Measurements from ENCODE around the gene ERN2. TPM values are rescaled to one million over a fixed set of nuclear protein-coding genes. Genes with fewer than 3 reads are reported as not detected.

The ERN2 gene
- total RNA-seq, 1 donor, result not detected

DNA sequence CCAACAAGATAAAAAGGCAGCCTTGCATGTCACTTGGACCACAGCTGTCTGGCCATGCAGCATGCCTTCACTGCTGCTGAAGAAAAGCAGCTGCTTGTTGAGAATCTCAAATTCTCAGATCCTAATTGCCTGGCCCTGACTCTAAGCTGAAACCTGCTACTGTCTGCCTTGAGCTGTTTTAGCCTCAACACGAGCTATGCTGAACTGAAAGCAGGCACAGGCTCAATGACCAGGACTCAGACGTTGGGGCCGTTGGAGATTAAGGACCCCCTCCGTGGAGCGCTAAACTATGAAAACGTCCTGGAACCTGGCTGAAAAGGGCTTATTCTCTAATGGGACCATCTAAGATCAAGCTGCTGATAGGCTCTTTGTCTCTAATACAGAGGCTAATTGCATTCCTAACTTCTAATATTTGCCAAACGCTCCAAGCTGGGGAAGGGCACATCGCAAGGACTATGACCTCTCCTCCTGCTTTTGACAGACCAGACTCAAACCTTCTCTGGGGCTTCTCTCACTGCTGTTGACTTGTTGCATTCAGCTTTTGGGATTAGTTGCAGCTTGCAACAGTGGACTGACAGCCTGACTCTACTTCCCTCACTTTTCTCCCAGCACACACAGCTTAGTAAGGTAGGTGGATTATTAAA, 38.9 kb downstream of the ERN2 start:
- TF ChIP-seq, protein P1, sequence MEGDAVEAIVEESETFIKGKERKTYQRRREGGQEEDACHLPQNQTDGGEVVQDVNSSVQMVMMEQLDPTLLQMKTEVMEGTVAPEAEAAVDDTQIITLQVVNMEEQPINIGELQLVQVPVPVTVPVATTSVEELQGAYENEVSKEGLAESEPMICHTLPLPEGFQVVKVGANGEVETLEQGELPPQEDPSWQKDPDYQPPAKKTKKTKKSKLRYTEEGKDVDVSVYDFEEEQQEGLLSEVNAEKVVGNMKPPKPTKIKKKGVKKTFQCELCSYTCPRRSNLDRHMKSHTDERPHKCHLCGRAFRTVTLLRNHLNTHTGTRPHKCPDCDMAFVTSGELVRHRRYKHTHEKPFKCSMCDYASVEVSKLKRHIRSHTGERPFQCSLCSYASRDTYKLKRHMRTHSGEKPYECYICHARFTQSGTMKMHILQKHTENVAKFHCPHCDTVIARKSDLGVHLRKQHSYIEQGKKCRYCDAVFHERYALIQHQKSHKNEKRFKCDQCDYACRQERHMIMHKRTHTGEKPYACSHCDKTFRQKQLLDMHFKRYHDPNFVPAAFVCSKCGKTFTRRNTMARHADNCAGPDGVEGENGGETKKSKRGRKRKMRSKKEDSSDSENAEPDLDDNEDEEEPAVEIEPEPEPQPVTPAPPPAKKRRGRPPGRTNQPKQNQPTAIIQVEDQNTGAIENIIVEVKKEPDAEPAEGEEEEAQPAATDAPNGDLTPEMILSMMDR (IDR thresholded peaks at IDR 0.05; ENCODE audit: extremely low read depth, low read depth, low read length), result no peak
- peaks cover 19% of the 10 kb centered on the region for H4K20me1 ChIP-seq (ENCODE audit: insufficient read depth, low read length)

DNA sequence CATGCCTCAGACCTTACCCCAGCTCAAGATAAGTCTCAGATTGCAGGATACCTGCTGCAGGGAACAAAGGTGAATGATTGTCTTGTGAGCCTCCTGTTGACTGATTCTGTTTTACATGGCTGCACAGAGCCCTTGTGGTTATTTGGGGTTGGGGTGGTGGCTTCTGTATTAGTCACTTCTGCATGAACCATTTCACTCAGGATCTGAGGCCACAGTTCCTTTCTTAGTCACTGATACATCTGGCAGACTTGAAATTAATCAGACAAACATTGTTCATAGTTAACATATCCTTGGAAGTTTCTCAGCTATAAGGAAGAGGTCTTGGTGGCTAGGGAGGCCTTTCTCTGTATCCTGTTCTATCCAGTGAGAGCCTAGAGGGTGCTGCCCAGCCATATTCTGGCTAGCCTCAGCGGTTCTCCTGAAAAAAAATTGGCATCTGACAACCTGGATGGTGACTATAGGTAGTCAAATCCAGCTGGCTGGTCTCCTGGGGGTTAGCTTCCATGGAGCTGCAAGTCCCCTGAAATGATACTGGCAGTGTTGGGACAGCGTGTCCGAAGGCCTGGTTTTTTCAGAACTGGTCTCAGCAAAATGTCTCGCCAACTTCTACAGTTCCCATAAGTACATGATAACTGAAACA, 42.8 kb downstream of the ERN2 start:
- Histone ChIP-seq H4K20me1 (ENCODE audit: insufficient read depth, low read length) (peaks cover 8% of the 10 kb centered on the region), H3K79me2 (ENCODE audit: insufficient read depth, low read length) (peaks cover 2% of the 10 kb centered on the region), H3K9me3 (ENCODE audit: low read depth, low read length) (no peaks in the 10 kb centered on the region), H3K36me3 (ENCODE audit: insufficient read depth, low read length) (peaks cover 57% of the 10 kb centered on the region), H3K4me1 (ENCODE audit: insufficient read depth, low read length) (peaks cover 12% of the 10 kb centered on the region), H3K4me2 (ENCODE audit: insufficient read depth, low read length) (peak overlapping the region; percentile 30), H3K4me3 (ENCODE audit: insufficient read depth, low read length) (no peak overlapping the region), H3K27ac (ENCODE audit: low read depth, low read length) (peak overlapping the region; percentile 64), H2AFZ (ENCODE audit: low read length) (no peak overlapping the region), H3K27me3 (ENCODE audit: insufficient read depth, low read length) (no peaks in the 10 kb centered on the region)
- DNase-seq (ENCODE audit: insufficient read length, low spot score, missing footprints), result peak; percentile 83
- TF ChIP-seq, protein P1 (IDR thresholded peaks at IDR 0.05; ENCODE audit: extremely low read depth, low read depth, low read length), result no peak

More for the DNA sequence above, 38.9 kb downstream of the ERN2 start:
- Histone ChIP-seq H2AFZ (ENCODE audit: low read length) (no peak overlapping the region), H3K4me1 (ENCODE audit: insufficient read depth, low read length) (peaks cover 31% of the 10 kb centered on the region), H3K9me3 (ENCODE audit: low read depth, low read length) (no peaks in the 10 kb centered on the region), H3K4me2 (ENCODE audit: insufficient read depth, low read length) (no peak overlapping the region), H3K4me3 (ENCODE audit: insufficient read depth, low read length) (no peak overlapping the region), H3K27me3 (ENCODE audit: insufficient read depth, low read length) (no peaks in the 10 kb centered on the region), H3K79me2 (ENCODE audit: insufficient read depth, low read length) (peaks cover 6% of the 10 kb centered on the region), H3K27ac (ENCODE audit: low read depth, low read length) (no peak overlapping the region), H3K36me3 (ENCODE audit: insufficient read depth, low read length) (peaks cover 19% of the 10 kb centered on the region)
- DNase-seq (ENCODE audit: insufficient read length, low spot score, missing footprints), result peak; percentile 75

DNA sequence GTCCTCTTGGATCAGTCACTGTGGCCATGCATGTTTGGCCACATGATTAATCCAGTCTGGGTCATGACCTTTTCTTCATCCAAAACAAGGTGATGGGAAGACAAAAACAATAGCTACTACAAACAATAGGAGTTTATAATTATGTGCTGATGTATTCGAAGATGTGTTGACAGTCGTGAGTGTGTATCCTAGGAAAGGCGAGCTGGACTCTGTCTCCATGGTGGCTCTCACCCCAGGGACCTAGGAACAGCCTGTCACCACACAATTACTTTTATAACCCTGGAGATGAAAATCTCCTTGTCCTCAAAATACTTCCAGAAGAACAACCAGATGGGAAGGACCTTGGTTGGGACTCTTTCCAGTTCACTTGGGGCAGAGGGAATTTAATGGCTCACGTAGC, 44.1 kb downstream of the ERN2 start:
- no peak overlapping the region for H3K4me3 ChIP-seq (ENCODE audit: insufficient read depth, low read length)
- H3K27ac ChIP-seq (ENCODE audit: low read depth, low read length), result no peak overlapping the region
- peaks cover 70% of the 10 kb centered on the region for H3K36me3 ChIP-seq (ENCODE audit: insufficient read depth, low read length)
- H3K4me1 ChIP-seq (ENCODE audit: insufficient read depth, low read length), result peaks cover 12% of the 10 kb centered on the region
- H4K20me1 ChIP-seq (ENCODE audit: insufficient read depth, low read length), result peaks cover 12% of the 10 kb centered on the region
- H2AFZ ChIP-seq (ENCODE audit: low read length), result no peak overlapping the region
- no peak for DNase-seq (ENCODE audit: insufficient read length, low spot score, missing footprints)
- H3K27me3 ChIP-seq (ENCODE audit: insufficient read depth, low read length), result no peaks in the 10 kb centered on the region
- TF ChIP-seq, protein P1 (IDR thresholded peaks at IDR 0.05; ENCODE audit: extremely low read depth, low read depth, low read length), result no peak
- no peak overlapping the region for H3K4me2 ChIP-seq (ENCODE audit: insufficient read depth, low read length)
- no peaks in the 10 kb centered on the region for H3K9me3 ChIP-seq (ENCODE audit: low read depth, low read length)
- H3K79me2 ChIP-seq (ENCODE audit: insufficient read depth, low read length), result peaks cover 2% of the 10 kb centered on the region

DNA sequence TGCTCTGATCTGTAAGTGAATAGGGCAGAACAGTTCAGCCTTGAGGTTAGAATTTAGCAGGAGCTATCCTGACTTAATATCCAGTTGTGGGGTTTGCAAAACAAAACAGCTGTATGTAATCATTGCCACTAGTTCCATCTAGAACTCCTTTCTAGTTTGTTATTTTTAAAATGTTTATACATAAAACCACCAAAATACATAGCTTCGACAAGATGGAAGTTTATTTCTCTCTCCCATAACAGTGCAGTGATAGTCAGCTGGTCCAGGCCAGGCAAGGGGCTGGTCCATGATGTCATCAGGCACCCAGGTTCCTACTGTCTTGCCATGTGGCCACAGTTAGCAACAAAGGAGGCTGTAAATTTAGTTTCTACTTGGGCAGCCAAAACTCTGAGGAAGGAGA, 44.8 kb downstream of the ERN2 start:
- Histone ChIP-seq H3K9me3 (ENCODE audit: low read depth, low read length) (no peaks in the 10 kb centered on the region), H3K79me2 (ENCODE audit: insufficient read depth, low read length) (peaks cover 2% of the 10 kb centered on the region), H3K27ac (ENCODE audit: low read depth, low read length) (no peak overlapping the region), H4K20me1 (ENCODE audit: insufficient read depth, low read length) (peaks cover 12% of the 10 kb centered on the region), H3K4me3 (ENCODE audit: insufficient read depth, low read length) (no peak overlapping the region), H3K36me3 (ENCODE audit: insufficient read depth, low read length) (peaks cover 74% of the 10 kb centered on the region), H3K27me3 (ENCODE audit: insufficient read depth, low read length) (no peaks in the 10 kb centered on the region), H3K4me1 (ENCODE audit: insufficient read depth, low read length) (peaks cover 12% of the 10 kb centered on the region), H2AFZ (ENCODE audit: low read length) (no peak overlapping the region), H3K4me2 (ENCODE audit: insufficient read depth, low read length) (no peak overlapping the region)
- peak; percentile 13 for DNase-seq (ENCODE audit: insufficient read length, low spot score, missing footprints)
- TF ChIP-seq, protein P1 (IDR thresholded peaks at IDR 0.05; ENCODE audit: extremely low read depth, low read depth, low read length), result no peak

Measured in osteoblast (primary cell).